ENCODE data around the gene MTHFD1L. TPM values are rescaled to one million over a fixed set of nuclear protein-coding genes. Genes with fewer than 3 reads are reported as not detected.
A peak's percentile ranks its signal among the peaks of the same experiment; 100 is the strongest.

MTHFD1L gene
- total and polyA plus RNA-seq, 9 of the 15 experiments (the other 6 are each of a cell fraction or from before 2014, with no cell fraction given), result 20.9 to 128 (median 61.0) TPM

GRCh38 chr6:151147118-151147832 lies 281.8 kb downstream of the MTHFD1L start (continued):
- TF ChIP-seq ELK3 (CRISPR knock-in tag; IDR thresholded peaks at IDR 0.05) (no peak), SMARCA4 (IDR thresholded peaks at IDR 0.05) (no peak), XRCC3 (IDR thresholded peaks at IDR 0.05) (no peak), MAX (CRISPR knock-in tag; IDR thresholded peaks at IDR 0.05) (no peak)

GRCh38 chr6:151148111-151148510 lies 282.6 kb downstream of the MTHFD1L start:
- no peaks in the 10 kb centered on the region for H3K36me3 ChIP-seq (ENCODE audit: control insufficient read depth, insufficient read depth, low read length)
- BruUV-seq (replicated peaks), result no TSS peak
- no peak overlapping the region for H3K9ac ChIP-seq (ENCODE audit: insufficient read depth in 1 of 2, low read depth in 2 of 2, low read length in 2 of 2)
- H2AFZ ChIP-seq (ENCODE audit: low read depth, low read length), result no peak overlapping the region
- DNase-seq (ENCODE audit: extremely low read depth in 1 of 4, low spot score in 3 of 4) (no peak), FAIRE-seq (no peak), ATAC-seq (peak; percentile 23; the same call in 1 of the 3 replicates)
- no peak overlapping the region for H3K27ac ChIP-seq (ENCODE audit: extremely low read depth, low read depth, low read length)
- H3K9me3 ChIP-seq (replicated peaks; ENCODE audit: control insufficient read depth, insufficient read depth, low read depth, low read length), result no peaks in the 10 kb centered on the region
- H3K9me1 ChIP-seq (ENCODE audit: control insufficient read depth, insufficient read depth, low read length), result no peaks in the 10 kb centered on the region
- no peaks in the 10 kb centered on the region; the same call in 1 of the 2 replicates for H4K20me1 ChIP-seq (replicated peaks; ENCODE audit: control insufficient read depth, insufficient read depth, low read length)
- no peak overlapping the region for H3K4me2 ChIP-seq (ENCODE audit: insufficient read depth, low read length)
- WGBS (ENCODE audit: insufficient coverage, low coverage, missing lambda C conversion rate), result under 1% methylated on average over 8 of the region's 8 CpGs
- ChIA-PET CTCF (ENCODE audit: low intra/inter-chr PET ratio) (no interaction called here), POLR2A (interaction anchor here (3.4 kb wide), 1 partner anchor 11 kb away, joined by 8 read pairs; no protein-coding TSS in a partner anchor)
- intact Hi-C loops (cut with micrococcal nuclease), result no loop called here
- H3K79me2 ChIP-seq (ENCODE audit: control insufficient read depth, insufficient read depth, low read length), result no peaks in the 10 kb centered on the region
- peaks cover 51 to 64% of the 10 kb centered on the region in 2 experiments for H3K27me3 ChIP-seq (ENCODE audit: control insufficient read depth in 2 of 2, insufficient read depth in 2 of 2, low read length in 2 of 2)
- in situ Hi-C loops (cut with MboI), result no loop called here
- no peak overlapping the region for H3K4me3 ChIP-seq
- no peaks in the 10 kb centered on the region for H3K4me1 ChIP-seq (replicated peaks in 1 of 2; ENCODE audit: control insufficient read depth in 2 of 2, insufficient read depth in 2 of 2, low read length in 2 of 2)
- TF ChIP-seq GTF2A2 (tag; IDR thresholded peaks at IDR 0.05) (no peak), SFPQ (IDR thresholded peaks at IDR 0.05; ENCODE audit: low read depth, low read length) (no peak), SRSF9 (IDR thresholded peaks at IDR 0.05; ENCODE audit: borderline replicate concordance, low read depth, low read length) (no peak)

All from K562 (cell line).